Thyroid gland (tissue), 4 donors: ENCODE data around the gene EFCAB6.

Source experiments
- CTCF ChIP-seq, 6 experiments: fragments of 200-600 bp in 3 of 6; fragments of 450-650 bp in 3 of 6; sonication (generic) in 3 of 6; IDR thresholded peaks; one replicate each; pipeline ENCODE4 v1.5.1; 2016 to 2019; ENCODE audit warnings: antibody characterized with exemption in 6 of 6, mild to moderate bottlenecking in 2 of 6, inconsistent platforms in 1 of 6, moderate library complexity in 1 of 6
- POLR2A ChIP-seq, 2 donors: fragments of 450-650 bp; IDR thresholded peaks; one replicate each; pipeline ENCODE4 v1.6.1; 2017; ENCODE audit warnings: antibody characterized with exemption in 2 of 2, mild to moderate bottlenecking in 2 of 2, moderate library complexity in 1 of 2

GRCh38 chr22:43707648-43708047 lies 104.5 kb downstream of the EFCAB6 start:
- TF ChIP-seq CTCF (IDR thresholded peaks at IDR 0.05) (no peak), POLR2A (IDR thresholded peaks at IDR 0.05) (no peak)
